MM.1S (cell line): Measurements from ENCODE around the gene PRR33.

ENCODE experiments used
- DNase-seq: peaks from one replicate; pipeline ENCODE4 v3.0.0-alpha.2; 2015
- H2AFZ ChIP-seq: fragments of 300-600 bp; sonication (generic); 2 replicates; pipeline ENCODE4 v1.6.0; 2016; ENCODE audit warnings: antibody characterized with exemption, low read length
- H3F3A ChIP-seq: fragments of 300-600 bp; sonication (generic); 2 replicates; pipeline ENCODE4 v1.6.1; 2016; ENCODE audit warnings: mild to moderate bottlenecking, antibody characterized with exemption, low read length, moderate library complexity, mixed read lengths; ENCODE audit not compliant: insufficient read depth
- H3K27ac ChIP-seq: fragments of 300-600 bp; sonication (generic); 2 replicates; pipeline ENCODE4 v1.5.1; 2016; ENCODE audit warnings: mild to moderate bottlenecking, low read length
- H3K27me3 ChIP-seq: fragments of 300-600 bp; sonication (generic); replicated peaks from 2 replicates; pipeline ENCODE4 v1.6.0; 2016; ENCODE audit warnings: low read length; ENCODE audit not compliant: insufficient read depth
- H3K36me3 ChIP-seq: fragments of 300-600 bp; sonication (generic); replicated peaks from 2 replicates; pipeline ENCODE4 v1.6.1; 2016; ENCODE audit warnings: mild to moderate bottlenecking, low read length, mixed read lengths; ENCODE audit not compliant: insufficient read depth
- H3K4me1 ChIP-seq: fragments of 300-600 bp; sonication (generic); 2 replicates; pipeline ENCODE4 v1.6.1; 2016; ENCODE audit warnings: low read length, mixed read lengths
- H3K4me2 ChIP-seq: fragments of 300-600 bp; sonication (generic); 2 replicates; pipeline ENCODE4 v1.6.0; 2016; ENCODE audit warnings: low read depth, low read length
- H3K4me3 ChIP-seq: fragments of 300-600 bp; sonication (generic); 2 replicates; pipeline ENCODE4 v1.5.1; 2016; ENCODE audit warnings: low read length, mixed read lengths
- H3K79me2 ChIP-seq: fragments of 300-600 bp; sonication (generic); 2 replicates; pipeline ENCODE4 v1.6.1; 2016; ENCODE audit warnings: mixed run types, low read length, mixed read lengths
- H3K9ac ChIP-seq: fragments of 300-600 bp; sonication (generic); 2 replicates; pipeline ENCODE4 v1.6.1; 2016; ENCODE audit warnings: low read length, mixed read lengths
- H3K9me2 ChIP-seq: fragments of 300-600 bp; sonication (generic); replicated peaks from 2 replicates; pipeline ENCODE4 v1.6.1; 2016; ENCODE audit warnings: mild to moderate bottlenecking, low read length, mixed read lengths; ENCODE audit not compliant: insufficient read depth
- H3K9me3 ChIP-seq: fragments of 300-600 bp; sonication (generic); replicated peaks from 2 replicates; pipeline ENCODE4 v1.6.1; 2016; ENCODE audit warnings: mild to moderate bottlenecking, low read length, mixed read lengths; ENCODE audit not compliant: insufficient read depth
- H4K20me1 ChIP-seq: fragments of 300-600 bp; sonication (generic); 2 replicates; pipeline ENCODE4 v1.6.1; 2016; ENCODE audit warnings: mild to moderate bottlenecking, low read length, moderate library complexity, mixed read lengths; ENCODE audit not compliant: insufficient read depth
- EZH2 ChIP-seq: fragments of 300-600 bp; sonication (generic); optimal IDR thresholded peaks from 2 replicates; pipeline ENCODE3; 2017; ENCODE audit warnings: low read depth, mild to moderate bottlenecking, antibody characterized with exemption, low read length, mixed read lengths
- EZH2phosphoT487 ChIP-seq: fragments of 300-600 bp; sonication (generic); IDR thresholded peaks from 2 replicates; pipeline ENCODE4 v1.6.1; 2018; ENCODE audit warnings: antibody characterized with exemption, low read length
- TF ChIP-seq, protein P1 (sequence below): fragments of 300-600 bp; sonication (generic); IDR thresholded peaks from 2 replicates; pipeline ENCODE4 v1.5.1; 2016; ENCODE audit warnings: antibody characterized with exemption, low read length, mixed read lengths

The PRR33 gene

DNA sequence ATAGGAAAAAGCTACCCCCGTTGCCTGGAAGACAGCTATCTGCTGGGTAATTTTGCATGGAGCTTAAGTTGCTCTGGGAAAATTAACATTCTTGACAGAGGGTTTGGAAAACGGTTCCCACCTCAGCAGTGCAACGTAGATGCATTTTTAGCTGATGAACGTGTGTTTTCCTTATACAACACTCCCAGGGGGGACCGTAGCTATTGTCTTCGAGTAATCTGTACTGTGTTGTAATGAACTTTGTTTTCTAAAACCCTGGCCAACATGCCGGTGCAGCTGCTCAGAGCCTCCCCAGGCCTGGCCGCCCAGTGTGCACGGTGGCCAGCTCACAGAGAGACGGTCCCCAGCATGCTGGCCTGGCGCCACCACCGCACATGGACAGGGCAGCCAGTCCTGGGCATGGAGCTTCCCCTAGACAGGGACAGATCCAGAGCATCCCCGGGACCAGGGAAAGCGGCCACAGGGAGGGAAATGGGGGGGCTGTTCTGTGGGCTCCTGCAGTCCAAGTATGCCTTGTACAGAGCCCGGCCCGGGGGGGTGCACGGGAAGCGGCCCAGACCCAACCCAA lies 30.0 kb upstream of the PRR33 start:
- Histone ChIP-seq H3K79me2 (no peaks in the 10 kb centered on the region), H3K4me3 (no peak overlapping the region), H3F3A (no peaks in the 10 kb centered on the region), H3K4me2 (no peak overlapping the region), H3K9me3 (no peaks in the 10 kb centered on the region), H3K9me2 (no peaks in the 10 kb centered on the region), H3K27me3 (peaks cover 87% of the 10 kb centered on the region), H3K27ac (no peak overlapping the region), H2AFZ (no peak overlapping the region), H4K20me1 (no peaks in the 10 kb centered on the region; the same call in 1 of the 2 replicates), H3K36me3 (no peaks in the 10 kb centered on the region), H3K9ac (no peak overlapping the region), H3K4me1 (no peaks in the 10 kb centered on the region)
- DNase-seq = no peak
- TF ChIP-seq EZH2 = no peak
- TF ChIP-seq EZH2phosphoT487 = no peak
- TF ChIP-seq, protein P1, sequence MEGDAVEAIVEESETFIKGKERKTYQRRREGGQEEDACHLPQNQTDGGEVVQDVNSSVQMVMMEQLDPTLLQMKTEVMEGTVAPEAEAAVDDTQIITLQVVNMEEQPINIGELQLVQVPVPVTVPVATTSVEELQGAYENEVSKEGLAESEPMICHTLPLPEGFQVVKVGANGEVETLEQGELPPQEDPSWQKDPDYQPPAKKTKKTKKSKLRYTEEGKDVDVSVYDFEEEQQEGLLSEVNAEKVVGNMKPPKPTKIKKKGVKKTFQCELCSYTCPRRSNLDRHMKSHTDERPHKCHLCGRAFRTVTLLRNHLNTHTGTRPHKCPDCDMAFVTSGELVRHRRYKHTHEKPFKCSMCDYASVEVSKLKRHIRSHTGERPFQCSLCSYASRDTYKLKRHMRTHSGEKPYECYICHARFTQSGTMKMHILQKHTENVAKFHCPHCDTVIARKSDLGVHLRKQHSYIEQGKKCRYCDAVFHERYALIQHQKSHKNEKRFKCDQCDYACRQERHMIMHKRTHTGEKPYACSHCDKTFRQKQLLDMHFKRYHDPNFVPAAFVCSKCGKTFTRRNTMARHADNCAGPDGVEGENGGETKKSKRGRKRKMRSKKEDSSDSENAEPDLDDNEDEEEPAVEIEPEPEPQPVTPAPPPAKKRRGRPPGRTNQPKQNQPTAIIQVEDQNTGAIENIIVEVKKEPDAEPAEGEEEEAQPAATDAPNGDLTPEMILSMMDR = no peak

DNA sequence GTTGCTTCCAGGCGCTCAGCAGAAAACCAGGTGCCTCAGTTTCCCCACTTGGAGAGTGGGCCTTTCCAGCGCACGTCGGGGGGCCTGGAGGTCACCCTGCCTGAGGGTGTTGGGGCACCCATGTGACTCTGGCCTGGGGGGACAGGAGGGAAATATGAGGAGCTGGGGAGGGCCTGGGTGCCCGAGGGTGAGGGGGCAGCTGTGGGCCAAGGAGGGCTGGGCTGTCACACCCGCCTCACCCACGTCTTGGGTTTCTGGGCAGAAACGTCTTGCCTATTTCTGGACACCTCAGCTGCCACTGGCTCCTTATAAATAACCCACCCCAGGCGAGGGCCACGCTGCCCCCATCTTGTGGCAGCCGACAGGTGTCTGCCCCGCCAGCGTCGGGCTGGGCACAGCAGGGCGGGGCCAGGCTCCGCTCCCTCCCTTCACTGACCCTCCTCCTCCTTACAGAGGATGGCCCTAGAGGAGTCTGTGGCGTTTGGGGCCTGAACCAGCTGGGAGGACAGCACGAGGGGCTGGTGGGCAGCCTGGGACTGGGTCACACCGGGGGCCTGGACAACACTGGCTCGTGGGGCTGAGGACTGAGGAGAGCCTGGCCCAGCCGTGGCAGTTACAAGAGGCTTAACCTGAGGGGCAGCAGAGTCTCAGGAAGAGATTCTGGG lies 29.3 kb upstream of the PRR33 start:
- no peak overlapping the region for H3K4me2 ChIP-seq
- no peaks in the 10 kb centered on the region; the same call in 1 of the 2 replicates for H4K20me1 ChIP-seq

DNA sequence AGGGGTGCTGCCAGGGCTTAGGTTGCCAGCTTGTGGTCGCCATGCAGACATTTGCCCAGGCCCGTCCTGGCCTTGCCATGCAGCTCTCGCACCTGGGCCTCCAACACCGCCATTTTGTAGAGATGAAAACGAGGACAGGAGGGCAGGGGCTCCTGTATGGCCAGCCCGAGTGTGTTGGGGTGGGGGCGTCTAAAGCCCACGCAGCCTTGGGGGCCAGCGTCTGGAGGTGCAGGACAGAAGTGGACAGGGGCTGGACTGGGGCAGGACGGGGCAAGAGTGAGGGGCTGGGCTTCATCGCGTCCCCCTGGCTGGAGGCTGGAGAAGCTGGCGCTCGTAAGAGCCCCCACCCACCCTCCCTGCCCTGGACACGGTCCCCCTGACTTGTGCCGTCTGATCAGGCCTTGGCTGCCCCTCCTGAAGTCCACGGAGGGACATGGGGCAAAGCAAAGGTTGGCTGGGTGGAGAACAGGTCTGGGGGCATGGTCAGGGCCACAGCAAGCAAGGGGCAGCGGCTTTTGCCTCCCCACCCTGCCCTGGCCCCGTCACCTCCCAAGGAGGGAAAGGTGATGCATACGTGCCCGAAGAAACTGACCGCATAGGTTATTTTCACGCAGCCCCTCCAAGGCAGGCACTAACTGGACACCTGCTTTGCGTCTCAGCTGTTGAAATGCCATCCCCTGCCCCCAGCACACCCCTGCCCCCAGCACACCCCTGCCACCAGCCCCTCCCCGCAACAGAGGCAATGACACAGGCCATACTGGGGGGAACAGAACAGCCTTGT lies 28.6 kb upstream of the PRR33 start:
- H3K79me2 ChIP-seq = no peaks in the 10 kb centered on the region
- no peaks in the 10 kb centered on the region for H3K36me3 ChIP-seq
- peaks cover 74% of the 10 kb centered on the region for H3K27me3 ChIP-seq
- no peak overlapping the region for H3K9ac ChIP-seq
- H4K20me1 ChIP-seq = no peaks in the 10 kb centered on the region; the same call in 1 of the 2 replicates
- H3F3A ChIP-seq = no peaks in the 10 kb centered on the region
- no peaks in the 10 kb centered on the region for H3K9me3 ChIP-seq
- no peak overlapping the region for H2AFZ ChIP-seq
- no peaks in the 10 kb centered on the region for H3K9me2 ChIP-seq
- no peak for TF ChIP-seq EZH2phosphoT487
- TF ChIP-seq, protein P1 = no peak
- TF ChIP-seq EZH2 = no peak
- H3K4me2 ChIP-seq = no peak overlapping the region
- H3K27ac ChIP-seq = no peak overlapping the region
- DNase-seq = no peak
- no peak overlapping the region for H3K4me3 ChIP-seq
- no peaks in the 10 kb centered on the region for H3K4me1 ChIP-seq

More for the DNA sequence above, 29.3 kb upstream of the PRR33 start:
- no peaks in the 10 kb centered on the region for H3K36me3 ChIP-seq
- no peaks in the 10 kb centered on the region for H3K79me2 ChIP-seq
- H3F3A ChIP-seq = no peaks in the 10 kb centered on the region
- H3K4me3 ChIP-seq = no peak overlapping the region
- DNase-seq = no peak
- no peak overlapping the region for H2AFZ ChIP-seq
- peaks cover 81% of the 10 kb centered on the region for H3K27me3 ChIP-seq
- no peaks in the 10 kb centered on the region for H3K9me3 ChIP-seq
- H3K9ac ChIP-seq = no peak overlapping the region
- no peaks in the 10 kb centered on the region for H3K9me2 ChIP-seq
- no peaks in the 10 kb centered on the region for H3K4me1 ChIP-seq
- no peak overlapping the region for H3K27ac ChIP-seq
- TF ChIP-seq EZH2phosphoT487 (no peak), EZH2 (no peak)
- TF ChIP-seq, protein P1 = no peak
